H1 (cell line): ENCODE results near the gene MANEAL. TPM values are rescaled to one million over a fixed set of nuclear protein-coding genes. Genes with fewer than 3 reads are reported as not detected.
A peak's percentile ranks its signal among the peaks of the same experiment; 100 is the strongest.

Experiments used
- ASH2L ChIP-seq: fragments of 200-600, 300-600 bp; sonication (generic); IDR thresholded peaks from one replicate; pipeline ENCODE4 v1.7.1; 2017; ENCODE audit warnings: low read length
- BACH1 ChIP-seq: IDR thresholded peaks from 2 replicates; pipeline ENCODE4 v1.6.1; 2012; ENCODE audit warnings: low read length, improper control_type of control experiment
- BCL11A ChIP-seq, 2 experiments: IDR thresholded peaks; one replicate each; pipeline ENCODE4 v1.6.1; 2011; ENCODE audit warnings: low read depth in 2 of 2, low read length in 2 of 2, mild to moderate bottlenecking in 2 of 2
- CBX8 ChIP-seq: fragments of 300-800, 300-1000 bp; sonication (generic); IDR thresholded peaks from 2 replicates; pipeline ENCODE4 v1.7.1; 2016; ENCODE audit warnings: low read depth, low read length, borderline replicate concordance
- CHD1 ChIP-seq: IDR thresholded peaks from 2 replicates; pipeline ENCODE4 v1.6.1; 2012; ENCODE audit warnings: low read depth, low read length, improper control_type of control experiment
- CTCF ChIP-seq, 3 experiments: IDR thresholded peaks; 1 replicate in 2 of 3; 2 replicates in 1 of 3; pipeline versions ENCODE4 v1.5.1 to v1.6.1; 2011; ENCODE audit warnings: low read length in 3 of 3, mild to moderate bottlenecking in 3 of 3, inconsistent platforms in 2 of 3, low read depth in 1 of 3, moderate library complexity in 1 of 3; ENCODE audit not compliant: insufficient read depth in 1 of 3; ENCODE audit errors: control extremely low read depth in 1 of 3
- EGR1 ChIP-seq: IDR thresholded peaks from 2 replicates; pipeline ENCODE4 v1.6.1; 2011; ENCODE audit warnings: low read depth, low read length, borderline replicate concordance
- HDAC6 ChIP-seq: IDR thresholded peaks from one replicate; pipeline ENCODE4 v1.7.1; 2012; ENCODE audit warnings: low read depth, mild to moderate bottlenecking, inconsistent platforms, low read length, moderate library complexity
- KDM1A ChIP-seq: fragments of 200-600, 300-600 bp; sonication (generic); IDR thresholded peaks from 2 replicates; pipeline ENCODE4 v1.7.1; 2016; ENCODE audit warnings: mild to moderate bottlenecking, low read length, borderline replicate concordance
- KDM5A ChIP-seq: fragments of 200-600 bp; IDR thresholded peaks from 2 replicates; pipeline ENCODE4 v1.7.1; 2012; ENCODE audit warnings: mild to moderate bottlenecking, low read length, inconsistent platforms, mixed read lengths
- MAFK ChIP-seq: IDR thresholded peaks from 2 replicates; pipeline ENCODE4 v1.6.1; 2012; ENCODE audit warnings: low read depth, mild to moderate bottlenecking, improper control_type of control experiment, low read length
- NRF1 ChIP-seq: IDR thresholded peaks from 2 replicates; pipeline ENCODE4 v1.6.1; 2011; ENCODE audit warnings: mild to moderate bottlenecking, low read depth, low read length, improper control_type of control experiment
- POLR2AphosphoS5 ChIP-seq: IDR thresholded peaks from 2 replicates; pipeline ENCODE4 v1.6.1; 2011; ENCODE audit warnings: low read depth, low read length
- POU5F1 ChIP-seq: IDR thresholded peaks from 2 replicates; pipeline ENCODE4 v1.6.1; 2011; ENCODE audit warnings: low read depth, mild to moderate bottlenecking, low read length, moderate library complexity
- RAD21 ChIP-seq, 2 experiments: IDR thresholded peaks in 1 of 2; conservative IDR thresholded peaks in 1 of 2; 2 replicates each; pipeline ENCODE4 v1.6.1; 2011; ENCODE audit warnings: low read depth in 2 of 2, low read length in 2 of 2, improper control_type of control experiment in 1 of 2, inconsistent platforms in 1 of 2, mild to moderate bottlenecking in 1 of 2, moderate library complexity in 1 of 2
- RBBP5 ChIP-seq: IDR thresholded peaks from 2 replicates; pipeline ENCODE4 v1.7.1; 2012; ENCODE audit warnings: low read depth, mild to moderate bottlenecking, inconsistent platforms, low read length, moderate library complexity, borderline replicate concordance
- SIN3A ChIP-seq, 2 experiments: IDR thresholded peaks in 1 of 2; conservative IDR thresholded peaks in 1 of 2; 2 replicates each; pipeline ENCODE4 v1.6.1; 2011 to 2012; ENCODE audit warnings: low read length in 2 of 2, improper control_type of control experiment in 1 of 2, low read depth in 1 of 2, mild to moderate bottlenecking in 1 of 2
- SP2 ChIP-seq: IDR thresholded peaks from 2 replicates; pipeline ENCODE4 v1.6.1; 2012; ENCODE audit warnings: mild to moderate bottlenecking, low read length, inconsistent platforms
- SP4 ChIP-seq: IDR thresholded peaks from 2 replicates; pipeline ENCODE4 v1.6.1; 2012; ENCODE audit warnings: low read length, inconsistent platforms
- TAF1 ChIP-seq: IDR thresholded peaks from 2 replicates; pipeline ENCODE4 v1.6.1; 2011; ENCODE audit warnings: mild to moderate bottlenecking, low read depth, low read length
- TBP ChIP-seq: IDR thresholded peaks from 2 replicates; pipeline ENCODE4 v1.6.1; 2011; ENCODE audit warnings: low read depth, low read length, improper control_type of control experiment
- TEAD4 ChIP-seq: IDR thresholded peaks from 2 replicates; pipeline ENCODE4 v1.6.1; 2012; ENCODE audit warnings: low read depth, low read length, inconsistent platforms, mixed read lengths
- YY1 ChIP-seq: IDR thresholded peaks from 2 replicates; pipeline ENCODE4 v1.6.1; 2011; ENCODE audit warnings: low read depth, mild to moderate bottlenecking, low read length
- ZNF274 ChIP-seq: IDR thresholded peaks from 2 replicates; pipeline ENCODE4 v1.7.0; 2012; ENCODE audit warnings: low read length, borderline replicate concordance; ENCODE audit errors: extremely low read depth
- polyA plus RNA-seq, 7 experiments: library from polyadenylated mRNA; depleted of rRNA in 3 of 7; stranded (reverse) in 5 of 7; unstranded in 2 of 7; fragments of >200 nt in 5 of 7; fragments of 200-250 nt in 2 of 7; gene quantifications; 1 replicate in 5 of 7; 2 replicates in 1 of 7; 4 replicates in 1 of 7; pipeline versions ENCODE4 v1.2.1 to v1.2.3, GENCODE V29; 2011 to 2013; ENCODE audit warnings: missing spikeins in 2 of 7, mixed read lengths in 2 of 7
- total RNA-seq: library from RNA; stranded (reverse); fragmentation: NEBNext Ultra II Directional; extraction: Animal tissue kit (Norgen Biotek cat#: 25700); gene quantifications from 2 replicates; pipeline ENCODE4 v1.2.1, GENCODE V29; 2021

The MANEAL gene
- total and polyA plus RNA-seq, 2 of the 8 experiments (the other 6 are each of a cell fraction or from before 2014, with no cell fraction given) = 4.8 to 7.2 TPM

GRCh38 chr1:37811027-37811655 is 17.5 kb downstream of the MANEAL start (continued):
- TF ChIP-seq CTCF (IDR thresholded peaks at IDR 0.05; ENCODE audit: control extremely low read depth in 1 of 3, insufficient read depth in 1 of 3, low read depth in 1 of 3, low read length in 3 of 3) (peak; percentile 71 to 95 (median 79)), BCL11A (IDR thresholded peaks at IDR 0.05; ENCODE audit: low read depth in 2 of 2, low read length in 2 of 2) (no peak), RAD21 (IDR thresholded peaks at IDR 0.05 in 1 of 2, conservative IDR thresholded peaks at IDR 0.05 in 1 of 2; ENCODE audit: low read depth in 2 of 2, low read length in 2 of 2) (peak; percentile 52 to 62), ASH2L (no peak), ZNF274 (no peak), CBX8 (no peak), HDAC6 (no peak), KDM1A (no peak), RBBP5 (no peak), POLR2AphosphoS5 (no peak), MAFK (peak; percentile 74; the same call in 1 of the 2 replicates), SP2 (no peak), TEAD4 (no peak), SP4 (no peak), SIN3A (conservative IDR thresholded peaks at IDR 0.05 in 1 of 2, IDR thresholded peaks at IDR 0.05 in 1 of 2; ENCODE audit: low read depth in 1 of 2, low read length in 2 of 2) (no peak; a peak in 1 of 4 replicates), BACH1 (peak; percentile 40; the same call in 1 of the 2 replicates), TAF1 (no peak), TBP (no peak), YY1 (0 out of 2 replicates have a peak, but pooled peaks have one; percentile 67), KDM5A (no peak), NRF1 (no peak), EGR1 (no peak), POU5F1 (no peak), CHD1 (no peak)
